ENCODE measurements around the gene B3GNT3. TPM values are rescaled to one million over a fixed set of nuclear protein-coding genes. Genes with fewer than 3 reads are reported as not detected.

B3GNT3 gene
- total and polyA plus RNA-seq, 9 of the 15 experiments (the other 6 are each of a cell fraction or from before 2014, with no cell fraction given) = 0.06 to 0.11 (median 0.07) TPM; not detected in 6

GRCh38 chr19:17841810-17842662, 47.1 kb downstream of the B3GNT3 start (continued):
- TF ChIP-seq MGA (IDR thresholded peaks at IDR 0.05) (peak; percentile 99), ZNF124 (CRISPR knock-in tag; IDR thresholded peaks at IDR 0.05) (no peak), SNAPC5 (CRISPR knock-in tag; IDR thresholded peaks at IDR 0.05) (no peak), PHF20 (IDR thresholded peaks at IDR 0.05; ENCODE audit: partially characterized antibody) (peak; percentile 55), ETV6 (IDR thresholded peaks at IDR 0.05; ENCODE audit: borderline replicate concordance in 1 of 2, low read depth in 2 of 2, low read length in 1 of 2) (no peak), ETV6 (CRISPR knock-in tag; IDR thresholded peaks at IDR 0.05; ENCODE audit: borderline replicate concordance) (peak; percentile 91; the same call in 1 of the 2 replicates), CREM (IDR thresholded peaks at IDR 0.05; ENCODE audit: low read depth) (peak; percentile 53), HLTF (IDR thresholded peaks at IDR 0.05) (0 out of 2 replicates have a peak, but pooled peaks have one; percentile 37), FOXP1 (CRISPR knock-in tag; IDR thresholded peaks at IDR 0.05) (peak; percentile 95), CHAMP1 (IDR thresholded peaks at IDR 0.05) (no peak), ZBTB9 (CRISPR knock-in tag; IDR thresholded peaks at IDR 0.05) (0 out of 2 replicates have a peak, but pooled peaks have one; percentile 33)

All from K562 (cell line).